Chondrocyte (in vitro differentiated cells): ENCODE results near the gene FNBP1. TPM values are rescaled to one million over a fixed set of nuclear protein-coding genes. Genes with fewer than 3 reads are reported as not detected.

Source experiments
- DNase-seq: peaks from one replicate; pipeline ENCODE4 v3.0.0; 2021; ENCODE audit warnings: mixed read lengths, low spot score
- H3K27ac Mint-ChIP-seq: one replicate; pipeline ENCODE4 v1.8.0; 2021; ENCODE audit warnings: mild to moderate bottlenecking, moderate library complexity, mixed read lengths; ENCODE audit not compliant: unreplicated experiment
- H3K27me3 Mint-ChIP-seq: 2 replicates; pipeline ENCODE4 v1.8.0; 2021; ENCODE audit warnings: low read depth, mixed read lengths
- H3K36me3 Mint-ChIP-seq: 2 replicates; pipeline ENCODE4 v1.8.0; 2021; ENCODE audit warnings: low read depth, mixed read lengths
- H3K4me1 Mint-ChIP-seq: 2 replicates; pipeline ENCODE4 v1.8.0; 2021; ENCODE audit warnings: low read depth, mild to moderate bottlenecking, mixed read lengths
- H3K4me3 Mint-ChIP-seq: one replicate; pipeline ENCODE4 v1.8.0; 2021; ENCODE audit warnings: mild to moderate bottlenecking, moderate library complexity, mixed read lengths; ENCODE audit not compliant: unreplicated experiment
- H3K9me3 Mint-ChIP-seq: 2 replicates; pipeline ENCODE4 v1.8.0; 2021; ENCODE audit warnings: low read depth, mixed read lengths
- CTCF ChIP-seq: fragments of 200-600 bp; sonication (generic); IDR thresholded peaks from 2 replicates; pipeline ENCODE4 v1.5.0; 2021; ENCODE audit warnings: antibody characterized with exemption, mild to moderate bottlenecking, moderate library complexity
- microRNA-seq: library from miRNA; unstranded; fragments of <30 nt; microRNA quantifications from one replicate; pipeline ENCODE4 v1.2.0, GENCODE V29; 2020; ENCODE audit warnings: borderline number of aligned reads
- total RNA-seq: library from RNA; stranded (reverse); gene quantifications from 3 replicates; pipeline ENCODE4 v1.2.1, GENCODE V29; 2021

The FNBP1 gene
- total RNA-seq, 1 donor from 2014 or later, result 61.2 TPM

GRCh38 chr9:129845373-129845772, 197.6 kb downstream of the FNBP1 start:
- no peak for TF ChIP-seq CTCF
- no peak for DNase-seq
- H3K4me1 Mint-ChIP-seq, result peaks cover 13% of the 10 kb centered on the region
- no peak overlapping the region for H3K27ac Mint-ChIP-seq
- peaks cover 4% of the 10 kb centered on the region for H3K36me3 Mint-ChIP-seq
- no peak overlapping the region for H3K4me3 Mint-ChIP-seq
- H3K27me3 Mint-ChIP-seq, result no peaks in the 10 kb centered on the region
- H3K9me3 Mint-ChIP-seq, result no peaks in the 10 kb centered on the region

- TF ChIP-seq CTCF, result no peak
- no peaks in the 10 kb centered on the region for H3K9me3 Mint-ChIP-seq
- H3K36me3 Mint-ChIP-seq, result no peaks in the 10 kb centered on the region
- no peak for DNase-seq
- no peak overlapping the region for H3K4me3 Mint-ChIP-seq
- no peak overlapping the region for H3K27ac Mint-ChIP-seq
- H3K27me3 Mint-ChIP-seq, result no peaks in the 10 kb centered on the region
- peaks cover 30% of the 10 kb centered on the region for H3K4me1 Mint-ChIP-seq
Measured at GRCh38 chr9:129841071-129841470, 201.9 kb downstream of the FNBP1 start.

GRCh38 chr9:129840034-129840433, 203.0 kb downstream of the FNBP1 start:
- Mint-ChIP-seq H3K36me3 (no peaks in the 10 kb centered on the region), H3K4me1 (peaks cover 35% of the 10 kb centered on the region), H3K9me3 (no peaks in the 10 kb centered on the region), H3K4me3 (no peak overlapping the region), H3K27ac (no peak overlapping the region), H3K27me3 (no peaks in the 10 kb centered on the region)
- no peak for TF ChIP-seq CTCF
- no peak for DNase-seq

GRCh38 chr9:129839324-129840023, 203.5 kb downstream of the FNBP1 start:
- TF ChIP-seq CTCF, result no peak
- H3K9me3 Mint-ChIP-seq, result no peaks in the 10 kb centered on the region
- no peaks in the 10 kb centered on the region for H3K36me3 Mint-ChIP-seq
- peaks cover 40% of the 10 kb centered on the region for H3K4me1 Mint-ChIP-seq
- no peaks in the 10 kb centered on the region for H3K27me3 Mint-ChIP-seq
- peak overlapping the region; percentile 88 for H3K27ac Mint-ChIP-seq
- H3K4me3 Mint-ChIP-seq, result peak overlapping the region; percentile 33
- DNase-seq, result no peak

- DNase-seq, result no peak
- Mint-ChIP-seq H3K4me1 (peaks cover 47% of the 10 kb centered on the region), H3K4me3 (peak overlapping the region; percentile 33), H3K9me3 (no peaks in the 10 kb centered on the region), H3K27me3 (no peaks in the 10 kb centered on the region), H3K36me3 (no peaks in the 10 kb centered on the region), H3K27ac (peak overlapping the region; percentile 88)
- TF ChIP-seq CTCF, result no peak
Measured at GRCh38 chr9:129838707-129839259, 204.2 kb downstream of the FNBP1 start.

Small RNA genes lying within 50 kb of the gene (microRNA-seq; reads per million reads assigned to microRNA genes)
- gene MIR6855, result not detected

Other genes starting within 250 kb of the FNBP1 start
- 39.4 to 44.2 TPM (median 39.8 TPM) in 3 replicates for gene TOR1B, start 240.0 kb downstream of the FNBP1 start, total RNA-seq
- gene TOR1A, start 219.1 kb downstream of the FNBP1 start, total RNA-seq, result 45.3 to 54.3 TPM (median 47.4 TPM) in 3 replicates
- gene C9orf78, start 207.9 kb downstream of the FNBP1 start, total RNA-seq, result 37.3 to 45.7 TPM (median 37.7 TPM) in 3 replicates
- 21.3 to 29.6 TPM (median 23.9 TPM) in 3 replicates for gene USP20, start 207.7 kb downstream of the FNBP1 start, total RNA-seq
- gene GPR107, start 10.7 kb upstream of the FNBP1 start, total RNA-seq, result 67.0 to 74.6 TPM (median 70.7 TPM) in 3 replicates
- 50.0 to 59.5 TPM (median 56.6 TPM) in 3 replicates for gene NCS1, start 129.2 kb upstream of the FNBP1 start, total RNA-seq
- 0.05 to 0.36 TPM (median 0.10 TPM) in 3 replicates for gene HMCN2, start 222.6 kb upstream of the FNBP1 start, total RNA-seq